Activated CD8-positive, alpha-beta T cell treated with anti-CD3 and anti-CD28 coated beads for 36 hours (primary cell): ENCODE results near the gene PDE4B. TPM values are rescaled to one million over a fixed set of nuclear protein-coding genes. Genes with fewer than 3 reads are reported as not detected.
A peak's percentile ranks its signal among the peaks of the same experiment; 100 is the strongest.

Experiments used
- ATAC-seq: fragments of 200-7000 bp; cut with Tn5 transposase; one replicate; pipeline ENCODE4 v1.10.0; 2021; ENCODE audit warnings: mild to moderate bottlenecking, moderate library complexity
- CTCF ChIA-PET: fragments of 350-600 bp; sonication (Branson Sonifier 250); formaldehyde crosslinking; loops from one replicate; lab custom pipeline; 2021; ENCODE audit warnings: antibody characterized with exemption; lab: Charles Lee
- POLR2A ChIA-PET: fragments of 350-600 bp; sonication (Branson Sonifier 250); formaldehyde crosslinking; loops from one replicate; lab custom pipeline; 2021; ENCODE audit warnings: antibody characterized with exemption; lab: Charles Lee
- DNase-seq: peaks from one replicate; pipeline ENCODE4 v3.0.0-alpha.2; 2020
- H3K27ac Mint-ChIP-seq: one replicate; pipeline ENCODE4 v1.8.0; 2021; ENCODE audit warnings: mild to moderate bottlenecking, mixed read lengths
- H3K27me3 Mint-ChIP-seq: one replicate; pipeline ENCODE4 v1.8.0; 2021; ENCODE audit warnings: mixed read lengths
- H3K36me3 Mint-ChIP-seq: one replicate; pipeline ENCODE4 v1.8.0; 2021; ENCODE audit warnings: low read depth, mixed read lengths
- H3K4me1 Mint-ChIP-seq: one replicate; pipeline ENCODE4 v1.8.0; 2021; ENCODE audit warnings: low read depth, mixed read lengths
- H3K4me3 Mint-ChIP-seq: one replicate; pipeline ENCODE4 v1.8.0; 2021; ENCODE audit warnings: mild to moderate bottlenecking, moderate library complexity, mixed read lengths
- H3K9me3 Mint-ChIP-seq: one replicate; pipeline ENCODE4 v1.8.0; 2021; ENCODE audit warnings: mixed read lengths
- intact Hi-C: fragments of 100-400 bp; cut with micrococcal nuclease; formaldehyde crosslinking; loops from one replicate; pipeline ENCODE4 v1.10.0; 2022
- total RNA-seq, 2 experiments: library from RNA; stranded (reverse); gene quantifications; one replicate each; pipeline ENCODE4 v1.2.3, GENCODE V29; 2021
- TF ChIP-seq, protein P1 (sequence below): fragments of 200-600 bp; IDR thresholded peaks from one replicate; pipeline ENCODE4 v1.8.0; 2022; ENCODE audit warnings: antibody characterized with exemption, mild to moderate bottlenecking

The PDE4B gene
- total RNA-seq, 2 experiments from 2014 or later = 32.4 to 33.1 TPM

DNA sequence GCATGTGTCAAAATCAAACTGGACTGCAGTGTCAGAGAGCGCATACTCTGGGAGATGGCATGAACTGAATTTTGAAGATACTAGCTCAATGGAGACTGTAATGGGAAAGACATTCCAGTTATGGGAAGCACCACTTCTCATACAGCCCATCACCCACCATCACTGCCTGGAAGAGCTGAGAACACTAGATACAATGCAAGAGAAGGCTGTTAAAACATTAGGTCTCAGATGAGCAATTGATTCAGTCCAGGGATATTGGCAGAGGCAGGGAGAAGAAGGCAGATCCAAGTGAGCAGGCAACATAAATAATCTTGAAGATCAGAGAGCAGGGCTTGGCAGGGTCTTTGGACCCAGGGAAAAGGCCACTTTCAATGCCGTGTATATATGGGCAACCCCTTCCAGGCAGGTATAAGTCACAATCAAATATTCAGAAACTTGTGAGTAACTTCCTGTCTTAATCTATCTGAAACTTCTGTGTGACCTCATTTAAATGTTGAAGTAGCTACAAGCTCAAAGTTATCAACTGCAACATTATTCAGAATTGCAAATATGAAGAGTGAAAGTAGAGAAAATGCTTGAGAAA, 450.9 kb downstream of the PDE4B start:
- POLR2A ChIA-PET = interaction anchor here (0.8 to 1.5 kb wide), 6 partner anchors 33 to 103 kb away, joined by 3 to 5 read pairs (median 3); no protein-coding TSS in a partner anchor
- Mint-ChIP-seq H3K36me3 (no peaks in the 10 kb centered on the region), H3K27ac (no peak overlapping the region), H3K4me1 (peaks cover 26% of the 10 kb centered on the region), H3K27me3 (peaks cover 2% of the 10 kb centered on the region), H3K4me3 (no peak overlapping the region), H3K9me3 (no peaks in the 10 kb centered on the region)
- DNase-seq (peak; percentile 44), ATAC-seq (peak; percentile 78)
- CTCF ChIA-PET = interaction anchor here (0.7 to 22.3 kb wide), 47 partner anchors 9 to 525 kb away, joined by 3 to 512 read pairs (median 7); no protein-coding TSS in a partner anchor
- intact Hi-C loops = loop anchor here (1.0 to 10.0 kb wide), 4 partner anchors 259 to 481 kb away; no protein-coding TSS in a partner anchor
- TF ChIP-seq, protein P1, sequence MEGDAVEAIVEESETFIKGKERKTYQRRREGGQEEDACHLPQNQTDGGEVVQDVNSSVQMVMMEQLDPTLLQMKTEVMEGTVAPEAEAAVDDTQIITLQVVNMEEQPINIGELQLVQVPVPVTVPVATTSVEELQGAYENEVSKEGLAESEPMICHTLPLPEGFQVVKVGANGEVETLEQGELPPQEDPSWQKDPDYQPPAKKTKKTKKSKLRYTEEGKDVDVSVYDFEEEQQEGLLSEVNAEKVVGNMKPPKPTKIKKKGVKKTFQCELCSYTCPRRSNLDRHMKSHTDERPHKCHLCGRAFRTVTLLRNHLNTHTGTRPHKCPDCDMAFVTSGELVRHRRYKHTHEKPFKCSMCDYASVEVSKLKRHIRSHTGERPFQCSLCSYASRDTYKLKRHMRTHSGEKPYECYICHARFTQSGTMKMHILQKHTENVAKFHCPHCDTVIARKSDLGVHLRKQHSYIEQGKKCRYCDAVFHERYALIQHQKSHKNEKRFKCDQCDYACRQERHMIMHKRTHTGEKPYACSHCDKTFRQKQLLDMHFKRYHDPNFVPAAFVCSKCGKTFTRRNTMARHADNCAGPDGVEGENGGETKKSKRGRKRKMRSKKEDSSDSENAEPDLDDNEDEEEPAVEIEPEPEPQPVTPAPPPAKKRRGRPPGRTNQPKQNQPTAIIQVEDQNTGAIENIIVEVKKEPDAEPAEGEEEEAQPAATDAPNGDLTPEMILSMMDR = no peak

DNA sequence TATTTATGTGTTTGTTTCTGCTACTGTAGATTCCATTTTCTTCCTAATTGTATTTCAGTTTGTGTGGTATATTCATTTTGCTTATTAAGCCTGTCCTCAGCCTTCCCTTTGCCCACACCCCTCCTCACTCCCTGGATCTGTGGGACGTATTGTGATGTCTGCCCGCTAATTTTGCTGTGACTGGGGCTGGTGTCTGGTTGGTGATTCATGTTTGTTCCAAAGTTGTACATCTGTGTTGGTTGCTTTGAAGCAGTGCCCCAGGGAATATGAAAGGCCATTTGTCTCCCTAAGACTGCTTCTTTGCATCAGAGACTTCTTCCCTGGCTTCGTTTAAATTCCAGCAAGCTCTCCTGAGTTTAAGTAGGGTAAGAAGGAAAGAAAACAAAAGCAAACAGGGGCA, 451.7 kb downstream of the PDE4B start:
- ChIA-PET CTCF (interaction anchor here (0.8 to 22.3 kb wide), 17 partner anchors 8 to 526 kb away, joined by 3 to 512 read pairs (median 12); no protein-coding TSS in a partner anchor), POLR2A (interaction anchor here (1.1 to 1.5 kb wide), 3 partner anchors 32 to 102 kb away, joined by 3 to 5 read pairs (median 3); no protein-coding TSS in a partner anchor)
- no peak for ATAC-seq
- H3K27me3 Mint-ChIP-seq = peaks cover 2% of the 10 kb centered on the region
- intact Hi-C loops = loop anchor here (5.0 to 10.0 kb wide), 3 partner anchors 258 to 480 kb away; no protein-coding TSS in a partner anchor
- TF ChIP-seq, protein P1 = no peak
- no peaks in the 10 kb centered on the region for H3K36me3 Mint-ChIP-seq
- H3K27ac Mint-ChIP-seq = no peak overlapping the region
- no peak overlapping the region for H3K4me3 Mint-ChIP-seq
- H3K4me1 Mint-ChIP-seq = peaks cover 26% of the 10 kb centered on the region
- H3K9me3 Mint-ChIP-seq = no peaks in the 10 kb centered on the region
- no peak for DNase-seq

DNA sequence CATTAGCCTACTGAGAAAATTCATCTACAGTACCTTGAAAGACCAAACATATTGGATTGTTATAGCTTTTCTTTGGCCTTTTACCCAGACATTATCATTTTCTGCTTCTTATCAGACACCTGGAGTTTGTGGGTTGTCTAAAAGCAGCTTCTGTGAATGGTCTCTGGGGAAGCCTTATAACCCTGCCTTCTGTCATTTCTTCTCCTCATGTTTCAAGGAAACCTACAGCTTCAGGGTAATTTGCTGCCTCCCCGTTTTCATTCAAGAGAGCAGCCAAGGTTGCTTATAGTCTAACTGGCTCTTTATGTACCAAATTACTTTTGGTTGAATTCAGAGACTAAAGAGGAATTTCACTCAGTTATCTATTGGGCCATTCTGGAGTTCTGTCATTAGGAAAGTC, 453.0 kb downstream of the PDE4B start:
- Mint-ChIP-seq H3K36me3 (no peaks in the 10 kb centered on the region), H3K9me3 (no peaks in the 10 kb centered on the region), H3K4me3 (no peak overlapping the region), H3K27ac (peak overlapping the region; percentile 27), H3K27me3 (peaks cover 2% of the 10 kb centered on the region), H3K4me1 (peaks cover 26% of the 10 kb centered on the region)
- CTCF ChIA-PET = interaction anchor here (0.6 to 22.3 kb wide), 7 partner anchors 29 to 557 kb away, joined by 3 to 512 read pairs (median 7); no protein-coding TSS in a partner anchor
- intact Hi-C loops = loop anchor here (10.0 kb wide), 2 partner anchors 431 to 479 kb away; no protein-coding TSS in a partner anchor
- POLR2A ChIA-PET = interaction anchor here (1.3 to 1.4 kb wide), 2 partner anchors 53 to 115 kb away, joined by 3 read pairs; no protein-coding TSS in a partner anchor
- DNase-seq (no peak), ATAC-seq (no peak)
- TF ChIP-seq, protein P1 = no peak

DNA sequence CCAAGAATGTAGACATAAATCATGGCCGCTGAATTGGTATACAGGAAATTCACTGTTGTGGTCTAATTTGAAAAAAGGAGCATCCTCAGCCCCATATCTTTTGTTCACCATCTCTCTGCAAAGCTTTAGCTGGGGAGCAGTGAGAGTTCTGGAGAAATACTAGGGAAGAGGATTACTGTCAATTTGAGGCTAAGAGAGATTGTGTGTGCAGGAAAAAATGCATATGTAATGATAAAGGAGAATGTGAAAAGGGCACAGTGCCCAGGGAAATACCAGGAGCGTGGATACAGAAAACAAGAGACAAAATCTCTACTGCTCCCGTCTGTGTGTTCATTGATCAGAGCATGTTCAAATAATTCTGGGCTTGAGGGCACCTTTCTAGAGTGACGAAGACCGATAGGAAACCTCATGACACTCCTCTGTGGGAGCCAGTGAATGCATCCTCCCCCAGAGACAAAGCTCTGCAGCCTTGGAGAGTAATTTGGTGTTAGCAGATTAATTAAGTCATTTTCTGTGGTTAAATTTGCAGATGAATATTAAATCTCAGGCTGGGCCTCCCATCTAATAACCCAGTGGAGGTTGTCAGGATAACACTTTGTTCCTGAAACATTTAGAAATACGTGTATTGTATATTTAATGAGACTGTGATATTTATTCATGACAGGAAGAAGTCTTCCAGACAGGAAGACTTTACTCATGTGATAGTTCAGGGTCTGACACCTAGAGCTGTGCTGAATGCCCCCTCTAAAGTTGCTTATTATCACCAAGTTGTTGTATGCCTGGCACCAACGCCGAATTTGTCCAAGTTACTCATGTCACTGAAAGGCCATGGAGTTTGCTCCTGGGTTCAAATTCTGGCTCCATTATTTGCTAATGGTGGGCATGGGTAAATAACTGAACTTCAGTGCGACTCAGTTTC, 453.9 kb downstream of the PDE4B start:
- H3K4me1 Mint-ChIP-seq = peaks cover 30% of the 10 kb centered on the region
- no peaks in the 10 kb centered on the region for H3K36me3 Mint-ChIP-seq
- peaks cover 2% of the 10 kb centered on the region for H3K27me3 Mint-ChIP-seq
- ATAC-seq (no peak), DNase-seq (peak; percentile 30)
- CTCF ChIA-PET = interaction anchor here (0.6 to 22.3 kb wide), 17 partner anchors 28 to 558 kb away, joined by 3 to 512 read pairs (median 5); no protein-coding TSS in a partner anchor
- H3K4me3 Mint-ChIP-seq = peak overlapping the region; percentile 24
- TF ChIP-seq, protein P1 = no peak
- POLR2A ChIA-PET = interaction anchor here (0.6 to 2.9 kb wide), 14 partner anchors 11 to 1370 kb away, joined by 3 to 15 read pairs (median 4); no protein-coding TSS in a partner anchor
- intact Hi-C loops = loop anchor here (10.0 kb wide), 2 partner anchors 432 to 478 kb away; no protein-coding TSS in a partner anchor
- peak overlapping the region; percentile 27 for H3K27ac Mint-ChIP-seq
- H3K9me3 Mint-ChIP-seq = no peaks in the 10 kb centered on the region
